ENCODE data around the gene LRRC43. TPM values are rescaled to one million over a fixed set of nuclear protein-coding genes. Genes with fewer than 3 reads are reported as not detected.

LRRC43 gene
- polyA plus RNA-seq, 1 donor from 2014 or later = not detected

DNA sequence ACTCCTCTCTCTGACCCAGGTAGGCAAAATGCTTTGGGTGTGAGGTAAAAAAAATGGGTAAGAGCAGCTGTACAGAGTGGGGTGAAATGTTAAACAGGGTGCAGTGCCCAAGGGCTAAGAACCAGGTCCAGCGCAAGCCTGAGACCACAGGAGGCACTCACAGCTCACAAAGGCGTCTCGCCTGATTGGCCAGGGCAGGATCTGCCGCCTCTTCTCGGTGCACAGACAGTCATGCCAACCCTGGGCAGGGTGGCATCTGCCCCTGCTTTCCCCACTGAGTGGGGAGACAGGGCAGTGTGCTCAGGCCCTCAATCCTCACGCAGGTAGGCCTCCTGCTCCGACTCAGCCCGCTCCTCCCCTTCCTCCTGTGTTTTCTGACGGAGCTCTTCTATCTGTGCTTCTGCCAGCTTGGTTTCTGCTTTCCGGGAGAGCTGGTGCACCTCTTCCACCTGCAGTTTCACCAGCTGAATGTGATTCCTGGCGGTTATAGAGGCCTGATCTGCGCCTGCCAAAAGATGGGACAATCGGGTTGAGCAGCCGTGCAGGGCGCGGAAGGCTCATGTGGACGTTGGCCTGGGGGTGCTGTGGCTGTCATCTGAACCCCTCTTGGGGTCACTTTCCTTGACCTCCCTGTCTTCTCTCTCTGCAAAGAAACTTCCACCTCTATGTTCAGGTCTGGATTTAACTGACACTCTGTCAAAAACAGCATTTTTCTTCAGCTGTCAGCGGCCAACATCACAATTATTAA lies 25.3 kb downstream of the LRRC43 start:
- H3K9me3 Mint-ChIP-seq = no peaks in the 10 kb centered on the region
- H3K4me3 Mint-ChIP-seq = peak overlapping the region in 1 of 4 donors; percentile 28
- peaks cover 2% of the 10 kb centered on the region for H3K36me3 Mint-ChIP-seq
- H3K4me1 Mint-ChIP-seq = peaks cover 4% of the 10 kb centered on the region in 3 donors
- H3K27ac Mint-ChIP-seq = peak overlapping the region in 1 of 3 donors; percentile 45
- H3K27me3 Mint-ChIP-seq = peaks cover 10% of the 10 kb centered on the region

DNA sequence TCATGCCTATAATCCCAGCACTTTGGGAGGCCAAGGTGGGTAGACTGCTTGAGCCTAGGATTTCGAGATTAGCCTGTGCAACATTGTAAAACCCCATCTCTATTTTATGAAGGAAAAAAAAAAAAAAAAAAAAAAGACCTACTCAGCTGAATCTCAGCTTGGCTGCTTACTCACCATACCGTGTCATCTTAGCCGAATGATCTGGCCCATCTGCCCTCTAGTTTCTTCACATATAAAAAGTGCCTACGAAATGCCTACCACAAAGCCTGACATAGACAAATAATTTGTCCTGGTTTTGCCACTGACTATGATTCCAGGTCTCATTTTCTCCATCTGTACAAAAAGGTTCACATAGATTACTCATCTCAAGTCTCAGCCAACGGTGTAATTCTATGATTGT lies 32.8 kb downstream of the LRRC43 start:
- H3K9me3 Mint-ChIP-seq = no peaks in the 10 kb centered on the region
- H3K4me3 Mint-ChIP-seq = no peak overlapping the region
- H3K27ac Mint-ChIP-seq = no peak overlapping the region
- peaks cover 0 to 2% (median 0%) of the 10 kb centered on the region in 3 donors for H3K4me1 Mint-ChIP-seq
- H3K27me3 Mint-ChIP-seq = no peaks in the 10 kb centered on the region
- H3K36me3 Mint-ChIP-seq = no peaks in the 10 kb centered on the region

DNA sequence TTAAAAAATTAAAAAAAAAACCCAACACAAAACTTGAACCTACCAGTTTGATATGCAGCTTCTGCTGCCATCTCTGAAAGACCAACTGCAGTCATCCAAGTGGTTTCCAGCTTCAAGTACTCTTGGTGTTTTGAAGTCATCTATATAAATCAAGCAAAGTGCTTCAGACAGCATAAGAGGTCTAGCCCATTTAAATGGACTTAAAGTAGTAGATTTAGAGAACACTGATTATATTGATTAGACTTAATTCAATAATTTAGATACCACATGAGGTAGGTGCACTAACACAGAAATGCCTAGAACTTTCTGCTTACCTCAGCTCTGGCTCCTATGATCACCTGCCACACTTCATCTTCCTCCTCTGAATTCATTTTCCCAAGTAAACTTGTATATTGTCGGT lies 33.5 kb downstream of the LRRC43 start:
- Mint-ChIP-seq H3K4me1 (peaks cover 0 to 3% (median 0%) of the 10 kb centered on the region in 3 donors), H3K4me3 (no peak overlapping the region), H3K27ac (no peak overlapping the region), H3K36me3 (no peaks in the 10 kb centered on the region), H3K9me3 (no peaks in the 10 kb centered on the region), H3K27me3 (no peaks in the 10 kb centered on the region)

DNA sequence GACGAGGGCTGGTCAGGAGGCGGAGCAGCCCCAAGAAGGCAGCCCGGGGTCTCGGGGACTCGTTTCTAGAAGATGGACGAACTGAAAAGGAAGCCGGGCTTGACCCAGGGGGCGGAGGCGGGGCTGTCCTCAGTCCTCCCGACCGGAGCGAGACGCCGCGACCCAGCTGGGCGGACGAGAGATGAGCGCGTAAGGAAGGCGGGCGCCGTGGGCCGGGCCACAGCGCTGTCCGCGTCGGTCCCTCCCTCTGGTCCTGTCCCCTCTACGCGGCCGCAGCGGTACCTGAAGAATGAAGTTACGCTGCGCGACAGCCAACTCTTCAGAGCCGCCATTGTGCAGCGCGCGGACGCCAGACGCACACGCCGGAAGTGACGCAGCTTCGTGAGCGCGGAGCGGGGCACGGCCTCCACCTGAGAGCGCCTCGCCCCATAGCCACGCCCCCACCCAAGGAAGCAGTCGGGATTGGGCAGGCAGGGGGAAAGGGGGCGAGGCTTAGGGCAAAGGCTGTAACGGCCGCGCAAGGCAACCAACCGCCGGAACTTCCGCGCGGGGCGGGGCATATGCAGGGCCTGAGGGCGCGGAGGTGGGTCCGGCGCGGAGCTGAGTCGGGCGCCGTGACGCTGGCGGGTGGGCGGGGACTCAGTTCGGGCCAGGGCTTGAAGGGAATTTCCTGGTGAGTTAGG lies 42.9 kb downstream of the LRRC43 start, which contains the start of gene DIABLO:
TSS of gene DIABLO (minus strand) at position 370 of the 683 bp plus-strand sequence. CDS start at position 332, 38 bp downstream.
- Mint-ChIP-seq H3K4me1 (peaks cover 9 to 26% (median 25%) of the 10 kb centered on the region in 3 donors), H3K9me3 (no peaks in the 10 kb centered on the region), H3K4me3 (peak within 1 kb of the TSS; percentile 80 to 96 (median 90)), H3K27me3 (no peaks in the 10 kb centered on the region), H3K36me3 (no peaks in the 10 kb centered on the region), H3K27ac (peak within 1 kb of the TSS; percentile 87 to 96 (median 95))

DNA sequence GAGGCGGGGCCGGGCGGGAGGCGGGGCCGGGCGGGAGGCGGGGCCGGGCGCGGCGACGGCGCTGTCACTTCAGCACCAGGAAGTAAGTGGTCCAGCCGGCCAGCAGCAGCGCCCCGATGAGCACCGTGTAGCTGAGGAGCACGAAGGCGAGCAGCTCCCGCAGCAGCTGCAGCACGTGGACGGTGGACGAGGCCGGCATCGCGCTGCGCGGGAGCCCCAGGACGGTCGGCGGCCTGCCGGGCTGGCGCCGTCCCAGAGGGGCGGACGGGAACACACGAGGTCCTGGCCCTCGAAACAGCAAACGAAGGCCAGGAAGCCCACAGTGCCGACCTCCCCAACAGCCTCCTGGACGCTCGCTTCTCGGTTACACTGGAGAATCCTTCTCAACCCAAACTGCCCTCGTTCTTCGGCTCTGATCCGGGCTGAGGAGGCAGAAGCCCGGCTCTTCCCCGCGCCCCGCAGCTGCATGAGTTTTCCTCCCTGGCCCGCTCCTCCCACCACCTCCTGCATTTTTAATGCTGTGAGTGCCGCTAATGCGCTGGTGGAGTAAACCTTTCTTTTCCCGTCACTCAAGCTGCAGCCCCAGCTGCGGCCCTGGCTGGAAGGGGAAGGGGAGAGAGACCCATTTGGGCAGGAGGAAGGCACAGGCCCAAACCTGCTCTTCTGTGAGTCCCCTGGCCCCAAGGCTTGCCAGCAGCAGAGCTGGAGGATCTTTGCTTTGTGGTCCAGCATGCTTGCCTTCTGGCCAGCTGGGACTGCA lies 43.6 kb downstream of the LRRC43 start:
- H3K9me3 Mint-ChIP-seq = no peaks in the 10 kb centered on the region
- peaks cover 9 to 24% (median 24%) of the 10 kb centered on the region in 3 donors for H3K4me1 Mint-ChIP-seq
- H3K4me3 Mint-ChIP-seq = peak overlapping the region; percentile 71 to 96 (median 85)
- no peaks in the 10 kb centered on the region for H3K36me3 Mint-ChIP-seq
- H3K27ac Mint-ChIP-seq = peak overlapping the region in 1 of 3 donors; percentile 18
- no peaks in the 10 kb centered on the region for H3K27me3 Mint-ChIP-seq

DNA sequence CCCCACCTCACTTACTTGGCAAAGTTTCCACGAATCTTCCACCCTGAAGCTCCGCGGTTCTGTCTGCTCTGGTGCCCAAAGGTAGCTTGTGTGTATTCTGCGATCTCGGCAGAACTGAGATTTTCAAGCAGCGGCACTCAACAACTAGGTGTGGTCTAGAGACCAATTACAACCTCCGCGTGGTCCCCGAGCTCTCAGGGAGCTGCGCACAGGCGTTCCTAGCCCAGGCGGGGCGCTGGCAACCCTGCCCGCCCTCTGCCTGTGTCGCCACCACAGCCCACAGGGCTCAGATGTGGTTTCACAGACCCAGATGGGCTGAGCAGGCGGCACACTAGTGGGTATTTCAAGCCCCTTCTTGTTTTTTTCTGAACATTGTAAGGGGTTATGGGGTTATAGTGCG lies 44.4 kb downstream of the LRRC43 start:
- Mint-ChIP-seq H3K27me3 (no peaks in the 10 kb centered on the region), H3K4me3 (peak overlapping the region in 3 of 4 donors; percentile 52 to 60 (median 60)), H3K36me3 (peaks cover 3% of the 10 kb centered on the region), H3K27ac (no peak overlapping the region), H3K9me3 (no peaks in the 10 kb centered on the region), H3K4me1 (peaks cover 9 to 24% (median 20%) of the 10 kb centered on the region in 3 donors)

DNA sequence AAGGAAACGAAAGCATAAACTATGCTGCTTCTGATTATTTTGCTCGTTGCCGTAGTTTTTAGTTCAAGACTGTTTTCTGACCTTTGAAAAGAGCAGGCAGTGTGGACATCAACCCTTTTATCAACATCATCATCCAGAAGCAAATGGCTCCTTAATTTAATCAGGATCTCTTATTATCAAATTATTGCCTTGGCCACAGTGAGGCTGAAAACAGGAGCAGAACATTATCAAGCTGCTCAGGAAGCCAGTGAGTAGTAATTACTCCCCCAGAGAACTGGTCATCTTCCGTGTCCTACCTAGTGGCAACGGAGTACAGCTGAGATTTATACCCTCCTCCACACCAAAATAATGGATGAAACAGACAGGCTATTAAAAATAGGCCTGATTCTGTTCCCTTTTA lies 45.2 kb downstream of the LRRC43 start:
- Mint-ChIP-seq H3K27me3 (no peaks in the 10 kb centered on the region), H3K36me3 (peaks cover 5% of the 10 kb centered on the region), H3K4me1 (peaks cover 9 to 22% (median 20%) of the 10 kb centered on the region in 3 donors), H3K27ac (peak overlapping the region in 1 of 3 donors; percentile 64), H3K4me3 (peak overlapping the region in 1 of 4 donors; percentile 60), H3K9me3 (no peaks in the 10 kb centered on the region)

DNA sequence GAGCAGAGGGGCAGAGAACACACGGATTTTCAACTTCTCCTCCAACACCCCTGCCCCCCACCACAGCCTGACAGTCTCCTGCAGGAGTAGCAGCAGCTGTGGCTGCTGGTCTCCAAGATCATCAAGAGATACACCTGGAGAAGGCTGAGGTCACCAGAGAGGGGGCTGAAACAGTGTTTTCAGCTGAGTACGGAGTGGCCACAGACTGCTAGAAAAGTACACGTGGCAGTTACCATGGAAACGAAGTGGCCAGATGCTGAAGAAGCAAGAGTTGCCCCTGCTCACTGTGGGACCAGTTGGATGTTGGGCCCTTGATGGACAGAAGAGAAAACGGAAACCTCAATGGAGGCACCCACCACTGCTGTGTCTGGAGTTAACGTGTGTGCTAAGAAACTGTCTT lies 47.9 kb downstream of the LRRC43 start:
- no peaks in the 10 kb centered on the region for H3K27me3 Mint-ChIP-seq
- no peak overlapping the region for H3K27ac Mint-ChIP-seq
- peaks cover 3 to 7% (median 6%) of the 10 kb centered on the region in 3 donors for H3K4me1 Mint-ChIP-seq
- peaks cover 5% of the 10 kb centered on the region for H3K36me3 Mint-ChIP-seq
- H3K4me3 Mint-ChIP-seq = no peak overlapping the region
- H3K9me3 Mint-ChIP-seq = no peaks in the 10 kb centered on the region

DNA sequence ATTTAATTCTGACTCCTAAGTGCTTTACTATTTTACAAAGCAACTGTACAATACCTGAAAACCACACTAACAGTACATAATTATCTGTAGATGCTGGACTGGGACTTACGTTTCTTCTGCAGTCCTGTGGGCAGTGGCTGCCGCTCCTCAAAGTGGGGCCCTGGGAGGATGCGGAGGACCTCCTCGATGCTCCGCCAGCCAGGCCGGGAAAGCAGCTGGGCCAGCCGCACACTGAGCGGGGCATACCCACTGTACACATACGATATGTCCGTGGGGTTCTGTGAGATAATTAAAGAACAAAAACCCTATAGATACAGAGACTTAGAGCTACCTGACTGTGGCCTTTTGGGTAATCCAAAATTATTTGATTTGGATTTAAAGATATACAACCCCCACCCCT lies 49.8 kb downstream of the LRRC43 start:
- H3K27me3 Mint-ChIP-seq = no peaks in the 10 kb centered on the region
- peaks cover 5% of the 10 kb centered on the region for H3K36me3 Mint-ChIP-seq
- H3K9me3 Mint-ChIP-seq = no peaks in the 10 kb centered on the region
- no peak overlapping the region for H3K27ac Mint-ChIP-seq
- H3K4me1 Mint-ChIP-seq = peaks cover 0 to 5% (median 0%) of the 10 kb centered on the region in 3 donors
- no peak overlapping the region for H3K4me3 Mint-ChIP-seq

DNA sequence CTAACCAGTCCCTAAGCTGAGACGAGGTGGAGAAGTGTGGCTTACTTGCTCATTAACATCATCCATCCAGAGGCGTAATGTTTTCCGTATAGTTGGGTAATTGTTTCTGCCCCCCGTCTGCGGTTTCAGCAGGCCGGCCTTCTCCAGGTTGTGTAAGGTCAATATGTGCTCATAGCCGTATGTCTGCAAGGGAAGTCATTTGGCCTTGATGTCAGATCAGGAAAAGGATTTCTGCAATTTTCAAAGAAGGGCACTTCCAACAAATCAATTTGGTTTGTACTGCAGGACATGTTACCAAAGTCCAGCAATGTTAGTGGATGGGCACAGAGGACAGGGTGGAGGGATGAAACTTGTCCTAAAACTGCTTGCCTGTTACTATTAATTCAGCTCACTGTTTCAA lies 52.8 kb downstream of the LRRC43 start:
- Mint-ChIP-seq H3K27ac (no peak overlapping the region), H3K4me1 (no peaks in the 10 kb centered on the region), H3K36me3 (peaks cover 6% of the 10 kb centered on the region), H3K4me3 (no peak overlapping the region), H3K27me3 (no peaks in the 10 kb centered on the region), H3K9me3 (no peaks in the 10 kb centered on the region)

DNA sequence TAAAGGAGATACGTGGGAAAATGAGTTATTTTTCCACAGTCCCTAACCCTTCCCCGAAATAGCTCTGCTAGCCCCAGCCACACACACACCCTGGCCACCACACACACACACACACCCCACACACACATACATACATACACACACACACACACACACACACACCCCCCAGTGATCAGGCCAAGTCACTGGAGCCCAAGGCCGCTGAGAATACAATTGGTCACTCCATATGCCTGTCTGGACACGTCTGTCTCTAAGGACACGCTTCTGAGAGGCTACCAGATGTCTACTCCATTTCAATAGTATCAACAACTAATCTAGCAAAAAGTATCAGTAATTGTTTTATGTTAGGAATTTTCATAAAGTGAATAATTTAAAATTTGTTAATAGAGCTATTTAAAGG lies 55.9 kb downstream of the LRRC43 start:
- Mint-ChIP-seq H3K36me3 (peaks cover 2% of the 10 kb centered on the region), H3K4me3 (no peak overlapping the region), H3K27ac (no peak overlapping the region), H3K9me3 (no peaks in the 10 kb centered on the region), H3K27me3 (no peaks in the 10 kb centered on the region), H3K4me1 (no peaks in the 10 kb centered on the region)

DNA sequence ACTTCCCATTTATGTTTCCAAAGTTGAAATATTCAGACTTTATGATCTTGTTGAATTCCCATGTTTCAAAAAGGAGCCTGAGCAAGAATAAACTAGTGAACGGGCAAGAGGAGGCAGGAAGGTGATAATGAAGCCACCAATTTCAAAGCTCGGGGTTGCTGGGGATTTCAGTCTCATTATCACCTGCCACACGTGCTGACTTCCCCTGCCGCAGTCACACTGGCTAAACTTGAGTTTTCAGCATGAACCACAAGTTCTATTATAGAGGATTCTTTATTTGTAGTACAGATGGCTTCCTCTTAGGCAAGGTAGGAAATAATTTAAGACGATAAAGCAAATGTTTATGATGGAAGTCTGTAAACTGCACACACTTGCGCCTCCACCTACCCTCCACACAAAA lies 61.0 kb downstream of the LRRC43 start:
- peaks cover 2% of the 10 kb centered on the region for H3K36me3 Mint-ChIP-seq
- H3K9me3 Mint-ChIP-seq = no peaks in the 10 kb centered on the region
- H3K4me1 Mint-ChIP-seq = peaks cover 0 to 3% (median 0%) of the 10 kb centered on the region in 3 donors
- H3K27me3 Mint-ChIP-seq = no peaks in the 10 kb centered on the region
- H3K27ac Mint-ChIP-seq = peak overlapping the region in 1 of 3 donors; percentile 37
- no peak overlapping the region for H3K4me3 Mint-ChIP-seq

DNA sequence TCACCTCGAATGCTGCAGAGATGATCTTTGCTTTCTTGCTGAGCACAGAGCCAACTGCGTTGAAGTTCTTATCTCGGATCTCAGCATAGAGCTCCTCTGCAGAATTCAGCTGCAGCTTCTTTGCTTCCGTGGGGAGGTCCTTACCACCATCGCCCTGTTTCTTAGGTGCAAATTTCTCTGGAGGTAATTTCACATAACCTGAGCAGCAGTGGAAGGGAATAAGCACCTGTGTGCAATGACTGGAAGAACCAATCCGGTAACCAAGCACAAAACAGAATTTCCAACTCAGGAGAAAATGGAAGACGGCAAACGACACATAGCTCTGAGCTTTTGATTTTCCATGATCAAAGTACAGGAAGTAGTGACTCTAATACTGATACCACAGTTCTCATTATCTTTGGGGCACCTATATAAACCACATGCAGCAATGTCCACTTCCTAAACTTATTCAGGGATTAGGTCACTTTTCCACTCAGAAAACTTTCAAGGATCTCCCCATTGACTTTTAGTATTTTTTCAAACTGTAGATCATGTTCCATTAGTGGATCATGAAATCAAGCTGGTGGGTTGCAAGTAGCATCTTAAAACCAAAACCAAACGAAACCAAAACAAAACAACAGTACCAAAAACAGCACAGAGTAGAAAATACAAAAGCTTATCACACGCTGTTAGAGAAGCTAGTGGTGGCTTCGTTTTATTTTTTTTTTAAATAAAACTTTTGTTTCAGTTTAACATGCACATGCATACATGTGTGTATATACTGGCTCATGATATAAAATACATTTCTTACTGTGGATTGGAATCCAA lies 61.8 kb downstream of the LRRC43 start:
- H3K36me3 Mint-ChIP-seq = peaks cover 1% of the 10 kb centered on the region
- H3K27ac Mint-ChIP-seq = peak overlapping the region in 2 of 3 donors; percentile 54 to 80
- peaks cover 0 to 3% (median 0%) of the 10 kb centered on the region in 3 donors for H3K4me1 Mint-ChIP-seq
- no peaks in the 10 kb centered on the region for H3K27me3 Mint-ChIP-seq
- H3K9me3 Mint-ChIP-seq = no peaks in the 10 kb centered on the region
- peak overlapping the region in 2 of 4 donors; percentile 23 to 47 for H3K4me3 Mint-ChIP-seq

DNA sequence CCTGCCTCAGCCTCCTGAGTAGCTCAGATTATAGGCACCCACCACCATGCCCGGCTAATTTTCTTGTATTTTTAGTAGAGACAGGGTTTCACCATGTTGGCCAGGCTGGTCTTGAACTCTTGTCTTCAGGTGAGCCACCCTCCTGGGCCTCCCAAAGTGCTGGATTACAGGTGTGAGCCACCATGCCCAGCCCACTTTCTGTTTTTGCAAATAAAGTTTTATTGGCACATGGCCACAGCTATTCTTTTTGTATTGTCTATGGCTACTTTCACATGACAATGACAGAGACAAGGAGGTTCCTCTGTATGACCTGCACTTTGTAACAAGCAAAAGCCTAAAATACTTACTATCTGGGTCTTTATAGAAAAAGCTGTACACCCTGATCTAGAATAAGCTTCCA lies 62.6 kb downstream of the LRRC43 start:
- no peak overlapping the region for H3K4me3 Mint-ChIP-seq
- H3K27ac Mint-ChIP-seq = peak overlapping the region in 1 of 3 donors; percentile 31
- H3K9me3 Mint-ChIP-seq = no peaks in the 10 kb centered on the region
- peaks cover 0 to 3% (median 0%) of the 10 kb centered on the region in 3 donors for H3K4me1 Mint-ChIP-seq
- no peaks in the 10 kb centered on the region for H3K36me3 Mint-ChIP-seq
- H3K27me3 Mint-ChIP-seq = no peaks in the 10 kb centered on the region

Measured in IgD-negative memory B cell (primary cell).